Colonic mucosa (tissue), 4 donors: Measurements from ENCODE around the gene GALNT15. TPM values are rescaled to one million over a fixed set of nuclear protein-coding genes. Genes with fewer than 3 reads are reported as not detected.

Experiments used
- DNase-seq: peaks from one replicate; pipeline ENCODE4 v3.0.0-alpha.2; 2020
- H3K27ac ChIP-seq: fragments of 200-600 bp; one replicate; pipeline ENCODE4 v1.8.0; 2021
- H3K27me3 ChIP-seq: fragments of 200-600 bp; one replicate; pipeline ENCODE4 v1.8.0; 2021
- H3K36me3 ChIP-seq: fragments of 200-600 bp; one replicate; pipeline ENCODE4 v1.8.0; 2021
- H3K4me1 ChIP-seq: fragments of 200-600 bp; one replicate; pipeline ENCODE4 v1.8.0; 2021; ENCODE audit warnings: mild to moderate bottlenecking
- H3K4me3 ChIP-seq: fragments of 200-600 bp; one replicate; pipeline ENCODE4 v1.8.0; 2021
- H3K9ac ChIP-seq, 2 donors: one replicate each; pipeline ENCODE4 v1.7.0; 2013; ENCODE audit warnings: control low read depth in 2 of 2, low read depth in 2 of 2, low read length in 2 of 2
- H3K9me3 ChIP-seq: fragments of 200-600 bp; one replicate; pipeline ENCODE4 v1.8.0; 2021
- CTCF ChIP-seq: fragments of 200-600 bp; IDR thresholded peaks from one replicate; pipeline ENCODE4 v1.8.0; 2022; ENCODE audit warnings: antibody characterized with exemption, mild to moderate bottlenecking
- intact Hi-C: fragments of 100-400 bp; cut with DNase I; formaldehyde crosslinking; loops from one replicate; pipeline ENCODE4 v1.14.1; 2022
- total RNA-seq, 2 donors: library from RNA; stranded (reverse); fragmentation: NEBNext Ultra II Directional in 1 of 2; extraction: Animal tissue kit (Norgen Biotek cat#: 25700) in 1 of 2; gene quantifications; one replicate each; pipeline ENCODE4 v1.2.1, GENCODE V29; 2021
- donor health status: healthy.
- donor health status: DM: no; HTN: no; CAD: no.
- donor health status: DM: no; HTN: no; CAD: no.

Gene GALNT15
- total RNA-seq, 2 donors from 2014 or later = 2.1 to 4.5 TPM

GRCh38 chr3:16258177-16258576 lies 83.7 kb downstream of the GALNT15 start:
- no peak overlapping the region for H3K9ac ChIP-seq
- intact Hi-C loops = no loop called here
- no peak overlapping the region for H3K4me3 ChIP-seq
- H3K9me3 ChIP-seq = no peaks in the 10 kb centered on the region
- no peak for TF ChIP-seq CTCF
- H3K27ac ChIP-seq = no peak overlapping the region
- no peaks in the 10 kb centered on the region for H3K4me1 ChIP-seq
- H3K27me3 ChIP-seq = no peaks in the 10 kb centered on the region
- no peak for DNase-seq
- no peaks in the 10 kb centered on the region for H3K36me3 ChIP-seq

GRCh38 chr3:16258866-16259265 lies 84.4 kb downstream of the GALNT15 start:
- intact Hi-C loops = no loop called here
- Histone ChIP-seq H3K9ac (no peak overlapping the region), H3K27ac (no peak overlapping the region), H3K27me3 (no peaks in the 10 kb centered on the region), H3K4me1 (no peaks in the 10 kb centered on the region), H3K36me3 (no peaks in the 10 kb centered on the region), H3K4me3 (no peak overlapping the region), H3K9me3 (no peaks in the 10 kb centered on the region)
- DNase-seq = no peak
- no peak for TF ChIP-seq CTCF

- no peak for TF ChIP-seq CTCF
- Histone ChIP-seq H3K4me1 (no peaks in the 10 kb centered on the region), H3K9ac (no peak overlapping the region), H3K4me3 (no peak overlapping the region), H3K9me3 (no peaks in the 10 kb centered on the region), H3K27ac (no peak overlapping the region), H3K27me3 (no peaks in the 10 kb centered on the region), H3K36me3 (no peaks in the 10 kb centered on the region)
- intact Hi-C loops = no loop called here
- DNase-seq = no peak
Measured at GRCh38 chr3:16260046-16260445, 85.6 kb downstream of the GALNT15 start.

GRCh38 chr3:16262174-16262573 lies 87.7 kb downstream of the GALNT15 start:
- H3K9me3 ChIP-seq = no peaks in the 10 kb centered on the region
- no peak for DNase-seq
- no peak overlapping the region for H3K27ac ChIP-seq
- no peak overlapping the region for H3K4me3 ChIP-seq
- no peaks in the 10 kb centered on the region for H3K27me3 ChIP-seq
- peaks cover 5% of the 10 kb centered on the region for H3K4me1 ChIP-seq
- H3K9ac ChIP-seq = no peak overlapping the region
- intact Hi-C loops = no loop called here
- no peak for TF ChIP-seq CTCF
- H3K36me3 ChIP-seq = no peaks in the 10 kb centered on the region

GRCh38 chr3:16264174-16264707 lies 89.8 kb downstream of the GALNT15 start:
- peak overlapping the region; percentile 85 for H3K4me3 ChIP-seq
- H3K27me3 ChIP-seq = no peaks in the 10 kb centered on the region
- intact Hi-C loops = no loop called here
- TF ChIP-seq CTCF = no peak
- H3K4me1 ChIP-seq = peaks cover 5% of the 10 kb centered on the region
- H3K9ac ChIP-seq = peak overlapping the region; percentile 82 to 98
- no peaks in the 10 kb centered on the region for H3K36me3 ChIP-seq
- peak overlapping the region; percentile 76 for H3K27ac ChIP-seq
- DNase-seq = no peak
- H3K9me3 ChIP-seq = no peaks in the 10 kb centered on the region
